HepG2 (cell line): ENCODE measurements around the gene AIF1. TPM values are rescaled to one million over a fixed set of nuclear protein-coding genes. Genes with fewer than 3 reads are reported as not detected.
A peak's percentile ranks its signal among the peaks of the same experiment; 100 is the strongest.

Source experiments
- RXRB ChIP-seq: IDR thresholded peaks from 2 replicates; pipeline ENCODE4 v1.6.1; 2016; ENCODE audit warnings: borderline replicate concordance, missing genetic modification reagents, missing compliant biosample characterization
- SOX5 ChIP-seq: IDR thresholded peaks from 2 replicates; pipeline ENCODE4 v1.6.1; 2016; ENCODE audit warnings: borderline replicate concordance
- SP1 ChIP-seq, 2 experiments: fragments of 450-650 bp in 1 of 2; sonication (generic) in 1 of 2; formaldehyde crosslinking in 1 of 2; IDR thresholded peaks; 2 replicates each; pipeline versions ENCODE4 v1.4.0 to v1.6.1; 2016 to 2020; ENCODE audit warnings: missing genetic modification reagents in 1 of 2
- SP4 ChIP-seq: sonication (generic); formaldehyde crosslinking; IDR thresholded peaks from 2 replicates; pipeline ENCODE4 v1.8.1; 2023; ENCODE audit warnings: mild to moderate bottlenecking, missing genetic modification reagents
- ZNF232 ChIP-seq: sonication (generic); formaldehyde crosslinking; IDR thresholded peaks from 2 replicates; pipeline ENCODE4 v1.4.0; 2020; ENCODE audit warnings: missing genetic modification reagents, borderline replicate concordance
- ZNF317 ChIP-seq: sonication (generic); formaldehyde crosslinking; IDR thresholded peaks from 2 replicates; pipeline ENCODE4 v1.5.0; 2020; ENCODE audit warnings: mild to moderate bottlenecking, missing genetic modification reagents
- ZNF776 ChIP-seq: sonication (generic); formaldehyde crosslinking; IDR thresholded peaks from 2 replicates; pipeline ENCODE4 v1.4.0; 2020; ENCODE audit warnings: mild to moderate bottlenecking, missing genetic modification reagents
- ZNF790 ChIP-seq: sonication (generic); formaldehyde crosslinking; IDR thresholded peaks from 2 replicates; pipeline ENCODE4 v1.8.0; 2022; ENCODE audit warnings: missing genetic modification reagents, mild to moderate bottlenecking, borderline replicate concordance
- polyA plus RNA-seq, 8 experiments: library from polyadenylated mRNA; depleted of rRNA in 3 of 8; stranded (reverse) in 7 of 8; unstranded in 1 of 8; fragments of >200 nt; fragmentation: Illumina TruSeq in 4 of 8; extraction: Trizol in 4 of 8; gene quantifications; 2 replicates each; pipeline versions ENCODE4 v1.2.1 to v1.2.3, GENCODE V29; 2011 to 2016; ENCODE audit warnings: low read depth in 4 of 8, missing spikeins in 1 of 8, mixed read lengths in 1 of 8; ENCODE audit not compliant: insufficient read depth in 1 of 8
- total RNA-seq, 5 experiments: library from RNA; depleted of rRNA; stranded (reverse); fragments of >200 nt; fragmentation: Illumina TruSeq; extraction: Trizol; gene quantifications; 2 replicates each; pipeline ENCODE4 v1.2.3, GENCODE V29; 2016; ENCODE audit warnings: low read depth in 1 of 5
- TF ChIP-seq, protein P1 (sequence below): sonication (generic); formaldehyde crosslinking; IDR thresholded peaks from 2 replicates; pipeline ENCODE4 v1.4.0; 2020; ENCODE audit warnings: mild to moderate bottlenecking, missing genetic modification reagents
- TF ChIP-seq, protein P2 (sequence below): sonication (generic); formaldehyde crosslinking; IDR thresholded peaks from 2 replicates; pipeline ENCODE4 v1.5.0; 2020; ENCODE audit warnings: mild to moderate bottlenecking, missing genetic modification reagents, borderline replicate concordance

The AIF1 gene
- total and polyA plus RNA-seq, 2 of the 13 experiments (the other 11 are each of a cell fraction or from before 2014, with no cell fraction given): 1.5 TPM; not detected in 1

DNA sequence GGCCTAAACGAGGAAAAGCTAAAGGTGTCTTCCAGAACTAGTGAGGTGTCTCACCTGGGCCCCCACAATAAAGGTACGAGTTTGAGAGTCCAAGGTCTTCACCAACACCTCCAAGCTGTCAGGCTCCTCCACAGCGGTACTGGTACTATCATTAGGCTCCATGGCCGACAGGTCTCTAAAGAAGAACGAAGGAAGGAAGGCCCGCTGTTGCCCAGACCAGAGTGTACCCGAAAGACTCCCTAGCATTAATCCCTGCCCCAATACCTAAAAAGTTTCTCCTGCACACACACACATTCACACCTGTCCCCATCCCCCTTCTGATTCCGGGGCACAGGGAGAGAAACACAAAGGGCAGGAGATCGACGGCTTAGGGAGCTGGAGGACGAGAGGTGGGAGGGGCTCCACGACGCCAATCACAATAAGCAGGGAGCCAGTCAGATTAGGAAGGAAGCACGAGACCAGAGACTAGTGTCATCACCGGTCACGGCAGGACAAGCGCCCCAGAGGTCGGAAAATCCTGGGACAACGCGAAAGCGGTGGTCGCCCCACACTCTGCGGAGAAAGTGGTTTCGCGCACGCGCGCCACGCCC is 36.7 kb downstream of the AIF1 start (continued):
- TF ChIP-seq SP4 (CRISPR knock-in tag) (0 out of 2 replicates have a peak, but pooled peaks have one; percentile 62), ZNF317 (CRISPR knock-in tag) (no peak), RXRB (CRISPR knock-in tag) (no peak; the same call in 1 of the 2 replicates), ZNF232 (0 out of 2 replicates have a peak, but pooled peaks have one; percentile 17), SP1 (IDR thresholded peaks at IDR 0.05) (no peak), SP1 (CRISPR knock-in tag; IDR thresholded peaks at IDR 0.05) (0 out of 2 replicates have a peak, but pooled peaks have one; percentile 42), ZNF790 (CRISPR knock-in tag) (0 out of 2 replicates have a peak, but pooled peaks have one; percentile 62), ZNF776 (CRISPR knock-in tag) (peak; percentile 1; the same call in 1 of the 2 replicates), SOX5 (peak; percentile 28; the same call in 1 of the 2 replicates)
- TF ChIP-seq, protein P1, sequence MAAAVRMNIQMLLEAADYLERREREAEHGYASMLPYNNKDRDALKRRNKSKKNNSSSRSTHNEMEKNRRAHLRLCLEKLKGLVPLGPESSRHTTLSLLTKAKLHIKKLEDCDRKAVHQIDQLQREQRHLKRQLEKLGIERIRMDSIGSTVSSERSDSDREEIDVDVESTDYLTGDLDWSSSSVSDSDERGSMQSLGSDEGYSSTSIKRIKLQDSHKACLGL (CRISPR knock-in tag): 0 out of 2 replicates have a peak, but pooled peaks have one; percentile 23
- TF ChIP-seq, protein P2, sequence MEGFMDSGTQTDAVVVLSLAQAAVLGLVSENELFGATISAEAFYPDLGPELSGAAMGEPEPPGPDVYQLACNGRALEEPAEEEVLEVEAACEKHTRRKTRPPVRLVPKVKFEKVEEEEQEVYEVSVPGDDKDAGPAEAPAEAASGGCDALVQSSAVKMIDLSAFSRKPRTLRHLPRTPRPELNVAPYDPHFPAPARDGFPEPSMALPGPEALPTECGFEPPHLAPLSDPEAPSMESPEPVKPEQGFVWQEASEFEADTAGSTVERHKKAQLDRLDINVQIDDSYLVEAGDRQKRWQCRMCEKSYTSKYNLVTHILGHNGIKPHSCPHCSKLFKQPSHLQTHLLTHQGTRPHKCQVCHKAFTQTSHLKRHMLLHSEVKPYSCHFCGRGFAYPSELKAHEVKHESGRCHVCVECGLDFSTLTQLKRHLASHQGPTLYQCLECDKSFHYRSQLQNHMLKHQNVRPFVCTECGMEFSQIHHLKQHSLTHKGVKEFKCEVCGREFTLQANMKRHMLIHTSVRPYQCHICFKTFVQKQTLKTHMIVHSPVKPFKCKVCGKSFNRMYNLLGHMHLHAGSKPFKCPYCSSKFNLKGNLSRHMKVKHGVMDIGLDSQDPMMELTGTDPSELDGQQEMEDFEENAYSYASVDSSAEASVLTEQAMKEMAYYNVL (CRISPR knock-in tag): peak; percentile 26; the same call in 1 of the 2 replicates
